ENCODE results near the gene ENPP6.

Gene ENPP6

GRCh38 chr4:184169225-184169867, 48.3 kb downstream of the ENPP6 start:
- Histone ChIP-seq H3K27ac (ENCODE audit: low read depth in 2 of 2, low read length in 2 of 2) (no peak overlapping the region), H3K9me3 (ENCODE audit: control insufficient read depth in 2 of 2, low read length in 2 of 2) (no peaks in the 10 kb centered on the region)

GRCh38 chr4:184168406-184169019, 49.2 kb downstream of the ENPP6 start:
- Histone ChIP-seq H3K36me3 (ENCODE audit: control insufficient read depth in 2 of 2, insufficient read depth in 2 of 2, low read length in 2 of 2) (no peaks in the 10 kb centered on the region), H3K4me3 (ENCODE audit: low read length in 2 of 2) (no peak overlapping the region), H3K27me3 (ENCODE audit: control insufficient read depth in 2 of 2, insufficient read depth in 2 of 2, low read length in 2 of 2) (peaks cover 12 to 27% of the 10 kb centered on the region in 2 donors), H3K9me3 (ENCODE audit: control insufficient read depth in 2 of 2, low read length in 2 of 2) (no peaks in the 10 kb centered on the region), H3K4me1 (ENCODE audit: control insufficient read depth in 2 of 2, insufficient read depth in 2 of 2, low read length in 2 of 2) (no peaks in the 10 kb centered on the region), H3K9ac (ENCODE audit: low read depth in 1 of 2, low read length in 2 of 2) (no peak overlapping the region), H3K27ac (ENCODE audit: low read depth in 2 of 2, low read length in 2 of 2) (no peak overlapping the region)

More at GRCh38 chr4:184169225-184169867, 48.3 kb downstream of the ENPP6 start:
- no peak overlapping the region for H3K4me3 ChIP-seq (ENCODE audit: low read length in 2 of 2)
- H3K36me3 ChIP-seq (ENCODE audit: control insufficient read depth in 2 of 2, insufficient read depth in 2 of 2, low read length in 2 of 2), result no peaks in the 10 kb centered on the region
- H3K9ac ChIP-seq (ENCODE audit: low read depth in 1 of 2, low read length in 2 of 2), result no peak overlapping the region
- no peaks in the 10 kb centered on the region for H3K4me1 ChIP-seq (ENCODE audit: control insufficient read depth in 2 of 2, insufficient read depth in 2 of 2, low read length in 2 of 2)
- peaks cover 12 to 21% of the 10 kb centered on the region in 2 donors for H3K27me3 ChIP-seq (ENCODE audit: control insufficient read depth in 2 of 2, insufficient read depth in 2 of 2, low read length in 2 of 2)

- Histone ChIP-seq H3K9me3 (ENCODE audit: control insufficient read depth in 2 of 2, low read length in 2 of 2) (no peaks in the 10 kb centered on the region), H3K9ac (ENCODE audit: low read depth in 1 of 2, low read length in 2 of 2) (no peak overlapping the region), H3K4me1 (ENCODE audit: control insufficient read depth in 2 of 2, insufficient read depth in 2 of 2, low read length in 2 of 2) (no peaks in the 10 kb centered on the region), H3K27me3 (ENCODE audit: control insufficient read depth in 2 of 2, insufficient read depth in 2 of 2, low read length in 2 of 2) (peaks cover 12 to 27% of the 10 kb centered on the region in 2 donors), H3K4me3 (ENCODE audit: low read length in 2 of 2) (no peak overlapping the region), H3K36me3 (ENCODE audit: control insufficient read depth in 2 of 2, insufficient read depth in 2 of 2, low read length in 2 of 2) (no peaks in the 10 kb centered on the region), H3K27ac (ENCODE audit: low read depth in 2 of 2, low read length in 2 of 2) (no peak overlapping the region)
Observed at GRCh38 chr4:184167576-184167975, 50.1 kb downstream of the ENPP6 start.

GRCh38 chr4:184166736-184167135, 50.9 kb downstream of the ENPP6 start:
- H3K9ac ChIP-seq (ENCODE audit: low read depth in 1 of 2, low read length in 2 of 2), result no peak overlapping the region
- H3K27me3 ChIP-seq (ENCODE audit: control insufficient read depth in 2 of 2, insufficient read depth in 2 of 2, low read length in 2 of 2), result peaks cover 12 to 27% of the 10 kb centered on the region in 2 donors
- no peak overlapping the region for H3K27ac ChIP-seq (ENCODE audit: low read depth in 2 of 2, low read length in 2 of 2)
- H3K4me3 ChIP-seq (ENCODE audit: low read length in 2 of 2), result no peak overlapping the region
- H3K36me3 ChIP-seq (ENCODE audit: control insufficient read depth in 2 of 2, insufficient read depth in 2 of 2, low read length in 2 of 2), result no peaks in the 10 kb centered on the region
- no peaks in the 10 kb centered on the region for H3K4me1 ChIP-seq (ENCODE audit: control insufficient read depth in 2 of 2, insufficient read depth in 2 of 2, low read length in 2 of 2)
- H3K9me3 ChIP-seq (ENCODE audit: control insufficient read depth in 2 of 2, low read length in 2 of 2), result no peaks in the 10 kb centered on the region

- Histone ChIP-seq H3K27me3 (ENCODE audit: control insufficient read depth in 2 of 2, insufficient read depth in 2 of 2, low read length in 2 of 2) (peaks cover 12 to 27% of the 10 kb centered on the region in 2 donors), H3K4me1 (ENCODE audit: control insufficient read depth in 2 of 2, insufficient read depth in 2 of 2, low read length in 2 of 2) (no peaks in the 10 kb centered on the region), H3K27ac (ENCODE audit: low read depth in 2 of 2, low read length in 2 of 2) (no peak overlapping the region), H3K9ac (ENCODE audit: low read depth in 1 of 2, low read length in 2 of 2) (no peak overlapping the region), H3K36me3 (ENCODE audit: control insufficient read depth in 2 of 2, insufficient read depth in 2 of 2, low read length in 2 of 2) (no peaks in the 10 kb centered on the region), H3K4me3 (ENCODE audit: low read length in 2 of 2) (no peak overlapping the region), H3K9me3 (ENCODE audit: control insufficient read depth in 2 of 2, low read length in 2 of 2) (no peaks in the 10 kb centered on the region)
Observed at GRCh38 chr4:184165291-184165690, 52.4 kb downstream of the ENPP6 start.

GRCh38 chr4:184163813-184164212, 53.9 kb downstream of the ENPP6 start:
- Histone ChIP-seq H3K4me1 (ENCODE audit: control insufficient read depth in 2 of 2, insufficient read depth in 2 of 2, low read length in 2 of 2) (no peaks in the 10 kb centered on the region), H3K27ac (ENCODE audit: low read depth in 2 of 2, low read length in 2 of 2) (no peak overlapping the region), H3K4me3 (ENCODE audit: low read length in 2 of 2) (no peak overlapping the region), H3K36me3 (ENCODE audit: control insufficient read depth in 2 of 2, insufficient read depth in 2 of 2, low read length in 2 of 2) (no peaks in the 10 kb centered on the region), H3K9me3 (ENCODE audit: control insufficient read depth in 2 of 2, low read length in 2 of 2) (no peaks in the 10 kb centered on the region), H3K9ac (ENCODE audit: low read depth in 1 of 2, low read length in 2 of 2) (no peak overlapping the region), H3K27me3 (ENCODE audit: control insufficient read depth in 2 of 2, insufficient read depth in 2 of 2, low read length in 2 of 2) (peaks cover 12 to 27% of the 10 kb centered on the region in 2 donors)

- Histone ChIP-seq H3K9ac (ENCODE audit: low read depth in 1 of 2, low read length in 2 of 2) (no peak overlapping the region), H3K27ac (ENCODE audit: low read depth in 2 of 2, low read length in 2 of 2) (no peak overlapping the region), H3K9me3 (ENCODE audit: control insufficient read depth in 2 of 2, low read length in 2 of 2) (no peaks in the 10 kb centered on the region), H3K36me3 (ENCODE audit: control insufficient read depth in 2 of 2, insufficient read depth in 2 of 2, low read length in 2 of 2) (no peaks in the 10 kb centered on the region), H3K27me3 (ENCODE audit: control insufficient read depth in 2 of 2, insufficient read depth in 2 of 2, low read length in 2 of 2) (peaks cover 8 to 22% of the 10 kb centered on the region in 2 donors), H3K4me3 (ENCODE audit: low read length in 2 of 2) (no peak overlapping the region), H3K4me1 (ENCODE audit: control insufficient read depth in 2 of 2, insufficient read depth in 2 of 2, low read length in 2 of 2) (no peaks in the 10 kb centered on the region)
Observed at GRCh38 chr4:184162596-184162995, 55.1 kb downstream of the ENPP6 start.

- Histone ChIP-seq H3K4me1 (ENCODE audit: control insufficient read depth in 2 of 2, insufficient read depth in 2 of 2, low read length in 2 of 2) (no peaks in the 10 kb centered on the region), H3K9me3 (ENCODE audit: control insufficient read depth in 2 of 2, low read length in 2 of 2) (no peaks in the 10 kb centered on the region), H3K4me3 (ENCODE audit: low read length in 2 of 2) (no peak overlapping the region), H3K27ac (ENCODE audit: low read depth in 2 of 2, low read length in 2 of 2) (no peak overlapping the region), H3K27me3 (ENCODE audit: control insufficient read depth in 2 of 2, insufficient read depth in 2 of 2, low read length in 2 of 2) (no peaks in the 10 kb centered on the region), H3K9ac (ENCODE audit: low read depth in 1 of 2, low read length in 2 of 2) (no peak overlapping the region), H3K36me3 (ENCODE audit: control insufficient read depth in 2 of 2, insufficient read depth in 2 of 2, low read length in 2 of 2) (no peaks in the 10 kb centered on the region)
Observed at GRCh38 chr4:184157322-184157721, 60.4 kb downstream of the ENPP6 start.

- H3K4me3 ChIP-seq (ENCODE audit: low read length in 2 of 2), result no peak overlapping the region
- H3K4me1 ChIP-seq (ENCODE audit: control insufficient read depth in 2 of 2, insufficient read depth in 2 of 2, low read length in 2 of 2), result no peaks in the 10 kb centered on the region
- H3K27ac ChIP-seq (ENCODE audit: low read depth in 2 of 2, low read length in 2 of 2), result no peak overlapping the region
- H3K27me3 ChIP-seq (ENCODE audit: control insufficient read depth in 2 of 2, insufficient read depth in 2 of 2, low read length in 2 of 2), result no peaks in the 10 kb centered on the region
- no peaks in the 10 kb centered on the region for H3K36me3 ChIP-seq (ENCODE audit: control insufficient read depth in 2 of 2, insufficient read depth in 2 of 2, low read length in 2 of 2)
- H3K9ac ChIP-seq (ENCODE audit: low read depth in 1 of 2, low read length in 2 of 2), result no peak overlapping the region
- H3K9me3 ChIP-seq (ENCODE audit: control insufficient read depth in 2 of 2, low read length in 2 of 2), result no peaks in the 10 kb centered on the region
Observed at GRCh38 chr4:184156163-184156920, 61.3 kb downstream of the ENPP6 start.

GRCh38 chr4:184154199-184154598, 63.5 kb downstream of the ENPP6 start:
- H3K4me3 ChIP-seq (ENCODE audit: low read length in 2 of 2), result no peak overlapping the region
- H3K27me3 ChIP-seq (ENCODE audit: control insufficient read depth in 2 of 2, insufficient read depth in 2 of 2, low read length in 2 of 2), result no peaks in the 10 kb centered on the region
- H3K27ac ChIP-seq (ENCODE audit: low read depth in 2 of 2, low read length in 2 of 2), result no peak overlapping the region
- no peaks in the 10 kb centered on the region for H3K36me3 ChIP-seq (ENCODE audit: control insufficient read depth in 2 of 2, insufficient read depth in 2 of 2, low read length in 2 of 2)
- H3K9me3 ChIP-seq (ENCODE audit: control insufficient read depth in 2 of 2, low read length in 2 of 2), result no peaks in the 10 kb centered on the region
- no peak overlapping the region for H3K9ac ChIP-seq (ENCODE audit: low read depth in 1 of 2, low read length in 2 of 2)
- peaks cover 9 to 11% of the 10 kb centered on the region in 2 donors for H3K4me1 ChIP-seq (ENCODE audit: control insufficient read depth in 2 of 2, insufficient read depth in 2 of 2, low read length in 2 of 2)

All from mucosa of rectum (tissue), 2 donors.